Measurements from ENCODE around the gene TTC34.
"Not testable (repeated sequence)": the region's sequence is repeated elsewhere in the genome, so short reads cannot be mapped to it uniquely, and the experiment has no call there.

Gene TTC34

GRCh38 chr1:2811533-2811918, 10.0 kb upstream of the TTC34 start:
- DNase-seq = no peak

GRCh38 chr1:2810899-2811532, 9.5 kb upstream of the TTC34 start:
- no peak for DNase-seq

- DNase-seq = no peak
Observed at GRCh38 chr1:2810281-2810680, 8.8 kb upstream of the TTC34 start.

- no peak for DNase-seq
Observed at GRCh38 chr1:2809656-2810055, 8.2 kb upstream of the TTC34 start.

GRCh38 chr1:2808831-2809605, 7.5 kb upstream of the TTC34 start:
- DNase-seq = no peak

- no peak for DNase-seq
Observed at GRCh38 chr1:2808386-2808705, 6.9 kb upstream of the TTC34 start.

- no peak for DNase-seq
Observed at GRCh38 chr1:2807678-2808385, 6.3 kb upstream of the TTC34 start.

- DNase-seq = no peak
Observed at GRCh38 chr1:2807036-2807435, 5.5 kb upstream of the TTC34 start.

GRCh38 chr1:2806591-2806990, 5.1 kb upstream of the TTC34 start:
- no peak for DNase-seq

- no peak for DNase-seq
Observed at GRCh38 chr1:2805801-2806430, 4.4 kb upstream of the TTC34 start.

- DNase-seq = no peak
Observed at GRCh38 chr1:2804628-2805351, 3.3 kb upstream of the TTC34 start.

GRCh38 chr1:2803931-2804627, 2.6 kb upstream of the TTC34 start:
- DNase-seq = no peak

- no peak for DNase-seq
Observed at GRCh38 chr1:2803086-2803930, 1.8 kb upstream of the TTC34 start.

GRCh38 chr1:2802421-2802961, 998 bp upstream of the TTC34 start:
- no peak for DNase-seq

- DNase-seq = no peak
Observed at GRCh38 chr1:2801046-2801445, 447 bp downstream of the TTC34 start.

GRCh38 chr1:2800664-2801045, 838 bp downstream of the TTC34 start:
- DNase-seq = no peak

- DNase-seq = no peak
Observed at GRCh38 chr1:2799811-2800663, 1.5 kb downstream of the TTC34 start.

- DNase-seq = not testable (repeated sequence)
Observed at GRCh38 chr1:2798958-2799357, 2.5 kb downstream of the TTC34 start.

- DNase-seq = no peak
Observed at GRCh38 chr1:2797741-2798016, 3.8 kb downstream of the TTC34 start.

Data from NCI-H187 (cell line).